T-helper 9 cell (primary cell): Measurements from ENCODE around the gene DUXB.
A peak's percentile ranks its signal among the peaks of the same experiment; 100 is the strongest.

Experiments
- DNase-seq: peaks from one replicate; pipeline ENCODE4 v3.0.0-alpha.2; 2020

DUXB gene

DNA sequence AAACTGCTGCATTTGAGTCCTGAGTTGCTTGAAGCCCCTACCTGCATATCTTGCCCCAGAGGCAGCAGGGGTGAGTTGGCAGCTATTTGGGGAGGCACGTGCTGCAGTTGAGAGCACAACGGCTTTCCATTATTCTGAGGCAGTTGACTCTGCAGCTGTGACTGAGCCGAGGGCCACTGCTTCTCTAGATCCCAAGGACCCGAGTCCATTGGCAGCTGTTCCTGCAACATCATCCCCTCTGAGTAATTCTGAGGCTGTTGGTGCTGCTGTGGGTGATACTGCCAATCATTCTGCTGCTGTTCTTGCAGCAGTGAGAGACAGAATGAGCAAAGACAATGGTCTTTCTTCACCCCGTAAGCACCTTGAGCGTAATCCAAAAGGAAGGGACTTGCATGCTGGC lies 40.9 kb downstream of the DUXB start:
- DNase-seq, result no peak

DNA sequence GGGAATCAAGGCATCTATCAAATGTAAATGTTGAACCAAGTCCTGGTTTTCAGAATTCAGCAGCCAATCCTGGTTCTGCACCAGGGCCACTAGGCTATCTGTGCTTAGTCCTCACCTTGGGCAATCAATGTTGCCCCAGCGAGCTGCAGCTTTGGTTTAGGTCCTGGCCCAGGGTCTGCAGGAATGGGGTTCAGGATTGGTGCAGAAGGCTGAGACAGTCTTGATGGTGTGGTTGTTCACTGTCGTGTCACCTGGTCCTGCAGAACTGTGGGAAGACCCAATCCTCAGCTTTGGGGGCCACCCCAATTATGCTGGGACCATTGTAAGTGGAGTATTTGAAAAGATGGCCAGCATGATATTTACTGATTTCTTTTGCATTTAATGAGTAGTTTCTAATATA lies 43.1 kb downstream of the DUXB start:
- no peak for DNase-seq

DNA sequence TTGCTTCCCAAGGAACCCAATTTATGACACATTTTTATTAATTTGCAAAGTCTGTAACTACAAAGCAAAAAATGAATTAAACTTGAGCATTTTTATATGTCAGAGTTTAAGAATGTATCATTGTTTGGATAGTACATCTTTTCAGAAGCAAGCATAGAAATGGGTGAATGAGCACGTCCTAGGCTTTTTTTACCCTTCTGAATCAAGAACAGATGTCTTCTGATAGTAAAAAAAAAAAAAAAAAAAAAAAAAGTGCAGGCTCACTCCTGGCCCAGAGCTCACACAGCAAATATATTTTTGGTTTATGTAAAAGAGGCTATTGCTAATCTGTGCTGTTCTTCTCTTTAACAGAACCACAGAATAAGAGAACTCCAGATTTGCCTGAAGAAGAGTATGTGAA lies 47.3 kb downstream of the DUXB start:
- no peak for DNase-seq

DNA sequence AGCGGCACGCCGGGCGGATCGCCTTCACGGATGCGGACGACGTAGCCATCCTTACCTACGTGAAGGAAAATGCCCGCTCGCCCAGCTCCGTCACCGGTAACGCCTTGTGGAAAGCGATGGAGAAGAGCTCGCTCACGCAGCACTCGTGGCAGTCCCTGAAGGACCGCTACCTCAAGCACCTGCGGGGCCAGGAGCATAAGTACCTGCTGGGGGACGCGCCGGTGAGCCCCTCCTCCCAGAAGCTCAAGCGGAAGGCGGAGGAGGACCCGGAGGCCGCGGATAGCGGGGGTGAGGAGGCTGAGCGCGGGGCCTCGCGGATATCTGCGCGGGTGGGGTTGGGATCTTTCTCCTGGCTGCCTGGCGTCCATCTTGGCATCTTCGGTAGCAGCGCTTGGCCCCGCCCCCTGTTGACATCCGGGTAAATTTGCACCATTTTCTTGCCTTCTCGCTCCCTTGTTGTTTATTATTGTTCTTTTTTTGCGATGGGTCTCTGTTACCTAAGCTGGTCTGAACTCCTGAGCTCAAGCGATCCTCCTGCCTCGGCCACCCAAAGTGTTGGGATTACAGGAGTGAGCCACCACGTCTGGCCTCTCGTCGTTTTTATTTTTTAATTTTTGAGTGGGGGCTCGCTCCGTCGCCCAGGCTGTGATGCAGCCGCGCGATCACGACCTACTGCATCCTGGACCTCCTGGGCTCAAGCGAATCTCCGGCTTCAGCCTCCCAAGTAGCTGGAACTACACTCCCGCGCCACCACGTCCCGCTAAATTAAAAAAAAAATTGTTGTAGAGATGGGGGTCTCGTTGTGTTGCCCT lies 52.8 kb downstream of the DUXB start:
- DNase-seq, result peak; percentile 84

DNA sequence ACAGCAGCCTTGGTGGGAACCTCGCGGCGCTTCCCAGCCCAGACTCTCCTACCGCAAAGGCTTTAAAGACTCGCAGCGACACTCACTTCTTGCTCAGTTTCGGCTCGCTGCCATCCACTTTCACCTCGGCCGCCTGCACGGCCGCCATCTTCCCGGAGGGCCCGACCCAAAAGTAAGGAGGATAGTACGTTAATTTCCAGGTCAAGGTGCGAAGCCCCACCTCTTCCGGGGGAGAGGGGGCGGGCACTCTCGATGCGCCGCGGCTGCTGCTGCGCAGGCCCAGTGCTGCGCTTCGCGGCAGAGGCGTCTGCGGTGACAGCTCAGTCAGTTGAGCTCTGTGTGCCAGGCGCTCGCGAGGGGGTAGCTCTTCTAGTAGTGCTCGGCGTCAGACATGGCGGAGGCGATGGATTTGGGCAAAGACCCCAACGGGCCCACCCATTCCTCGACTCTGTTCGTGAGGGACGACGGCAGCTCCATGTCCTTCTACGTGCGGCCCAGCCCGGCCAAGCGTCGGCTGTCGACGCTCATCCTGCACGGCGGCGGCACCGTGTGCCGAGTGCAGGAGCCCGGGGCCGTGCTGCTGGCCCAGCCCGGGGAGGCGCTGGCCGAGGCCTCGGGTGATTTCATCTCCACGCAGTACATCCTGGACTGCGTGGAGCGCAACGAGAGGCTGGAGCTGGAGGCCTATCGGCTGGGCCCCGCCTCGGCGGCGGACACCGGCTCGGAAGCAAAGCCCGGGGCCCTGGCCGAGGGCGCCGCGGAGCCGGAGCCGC lies 53.6 kb downstream of the DUXB start, which contains the start of the genes KARS1 and TERF2IP:
TSS of gene KARS1 (minus strand) at position 174 of the 773 bp plus-strand sequence. CDS start at position 148, 26 bp downstream.
TSS of gene TERF2IP (plus strand) at position 282 of the 773 bp plus-strand sequence. CDS start at position 392, 110 bp downstream.
- DNase-seq, result peak; percentile 87

DNA sequence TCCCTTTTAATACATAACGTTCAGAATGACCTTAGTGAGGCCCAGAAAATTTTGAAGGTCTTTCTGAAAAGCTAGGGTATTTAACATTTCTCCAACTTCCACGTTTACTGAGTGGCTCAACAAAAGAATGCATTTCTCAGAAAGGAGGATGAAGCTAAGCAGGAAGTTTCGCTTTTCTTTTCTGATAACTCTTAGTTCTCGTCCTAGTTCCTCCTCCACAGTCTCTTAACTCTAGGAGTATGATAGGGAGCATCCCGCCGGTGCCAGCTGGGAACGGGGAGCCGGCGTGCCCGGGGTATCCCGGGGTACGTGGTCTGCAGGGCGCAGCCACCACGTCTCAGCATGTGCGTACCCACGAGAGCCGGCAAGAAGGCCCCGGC lies 54.2 kb downstream of the DUXB start:
- no peak for DNase-seq

DNA sequence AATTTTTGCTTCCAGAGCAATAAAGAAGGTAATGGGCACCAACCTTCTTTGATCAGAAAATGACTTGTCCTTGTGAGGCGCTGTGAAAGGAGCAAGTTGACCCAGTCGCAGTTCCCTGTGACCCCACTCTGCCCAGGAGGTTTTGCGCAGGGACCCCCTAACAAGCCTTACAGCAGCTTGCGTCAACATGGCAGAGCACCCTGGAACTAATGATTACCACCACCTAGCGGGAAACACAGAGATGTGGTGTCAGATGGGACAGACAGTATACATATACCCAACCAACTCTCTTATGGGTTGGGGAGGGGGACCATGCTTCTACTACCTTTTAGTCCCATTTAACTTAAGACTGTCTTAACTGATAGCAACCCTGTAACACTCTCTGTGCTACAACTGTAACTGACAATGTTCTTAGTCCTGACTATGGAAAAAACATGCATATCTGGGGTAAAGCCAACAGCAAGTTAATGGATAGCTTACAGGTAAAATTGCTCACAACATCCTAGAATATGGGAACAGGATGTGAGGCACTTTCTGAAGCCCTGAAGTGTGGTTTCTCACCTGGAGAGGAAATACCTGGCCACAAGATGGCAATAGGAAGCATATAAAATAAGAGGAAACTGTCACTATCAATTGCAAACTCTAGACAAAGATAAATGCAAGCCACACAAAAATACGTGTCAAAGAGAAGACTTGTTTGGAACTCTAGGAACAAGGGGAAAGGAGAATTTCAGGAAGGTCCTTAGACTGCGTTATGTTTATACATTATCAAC lies 56.8 kb downstream of the DUXB start:
- no peak for DNase-seq
